Smooth muscle cell of the coronary artery (primary cell): Measurements from ENCODE around the gene POU3F1. TPM values are rescaled to one million over a fixed set of nuclear protein-coding genes. Genes with fewer than 3 reads are reported as not detected.

Experiments
- total RNA-seq: library from RNA; depleted of rRNA; stranded (reverse); fragments of >200 nt; gene quantifications from 2 replicates; pipeline ENCODE4 v1.2.3, GENCODE V29; 2014; ENCODE audit warnings: low replicate concordance

The POU3F1 gene
- total RNA-seq: not detected in 2 replicates

GRCh38 chr1:38046333-38046883, at the start of gene POU3F1:
POU3F1 (minus strand) TSS chr1:38046793; CDS start chr1:38046743, 50 bp downstream.

GRCh38 chr1:38012363-38013226, 34.0 kb downstream of the POU3F1 start, which contains the start of gene UTP11:
UTP11 (plus strand) TSS chr1:38012734; CDS start chr1:38012803, 69 bp downstream.

GRCh38 chr1:38005195-38006007, 41.2 kb downstream of the POU3F1 start, which contains the start of gene FHL3:
FHL3 (minus strand) TSS chr1:38005514; CDS start chr1:37999412, 6,102 bp downstream.

Other genes with a start within 250 kb of the POU3F1 start
- gene C1orf122, start 239.0 kb downstream of the POU3F1 start, total RNA-seq: 4.7 and 27.9 TPM in 2 replicates
- gene YRDC, start 238.6 kb downstream of the POU3F1 start, total RNA-seq: 4.4 and 17.4 TPM in 2 replicates
- gene MTF1, start 187.2 kb downstream of the POU3F1 start, total RNA-seq: 1.9 and 2.0 TPM in 2 replicates
- 23.1 and 45.3 TPM in 2 replicates for gene INPP5B, start 99.7 kb downstream of the POU3F1 start, total RNA-seq
- gene SF3A3, start 56.8 kb downstream of the POU3F1 start, total RNA-seq: 84.4 and 99.5 TPM in 2 replicates
- gene FHL3, start 41.3 kb downstream of the POU3F1 start, total RNA-seq: 10.9 and 26.4 TPM in 2 replicates
- gene UTP11, start 34.1 kb downstream of the POU3F1 start, total RNA-seq: 12.5 and 32.8 TPM in 2 replicates